K562 (cell line): ENCODE measurements around the gene PBX1. TPM values are rescaled to one million over a fixed set of nuclear protein-coding genes. Genes with fewer than 3 reads are reported as not detected.

Source experiments
- ATAC-seq: fragments of 200-7000 bp; cut with Tn5 transposase; 3 replicates; pipeline ENCODE4 v1.9.1; 2020; ENCODE audit warnings: moderate library complexity
- BruUV-seq: library from RNA; stranded (reverse); fragments of 400-500 nt; replicated peaks from 2 replicates; lab custom pipeline; 2021; lab: Mats Ljungman, UMichigan
- CTCF ChIA-PET: fragments of 300-600 bp; formaldehyde crosslinking; extraction: SDS; loops from one replicate; lab custom pipeline; 2021; ENCODE audit warnings: low intra/inter-chr PET ratio; lab: Yijun Ruan, JAX
- POLR2A ChIA-PET: fragments of 300-600, 350-650 bp; sonication (Branson Sonifier 250); formaldehyde crosslinking; extraction: SDS; loops from one replicate; lab custom pipeline; 2021; ENCODE audit warnings: antibody characterized with exemption, inconsistent platforms; lab: Yijun Ruan, JAX
- DNase-seq, 4 experiments: peaks; one replicate each; pipeline versions ENCODE4 v3.0.0 to v3.0.0-alpha.2; 2011 to 2018; ENCODE audit warnings: low spot score in 3 of 4, mixed read lengths in 3 of 4; ENCODE audit errors: extremely low read depth in 1 of 4
- FAIRE-seq: peaks from 2 replicates; lab custom pipeline; 2011; peaks lifted over from hg19 to GRCh38; lab: Jason Lieb, UNC
- H2AFZ ChIP-seq: 2 replicates; pipeline ENCODE4 v1.6.0; 2011; ENCODE audit warnings: low read depth, low read length, control low read depth, inconsistent platforms
- H3K27ac ChIP-seq: fragments of 200-600 bp; 3 replicates; pipeline ENCODE4 v1.8.0; 2011; ENCODE audit warnings: low read depth, mild to moderate bottlenecking, control low read depth, inconsistent platforms, low read length, moderate library complexity, mixed read lengths; ENCODE audit errors: extremely low read depth
- H3K27me3 ChIP-seq, 2 experiments: fragments of 300-600 bp in 1 of 2; 2 replicates in 1 of 2; 3 replicates in 1 of 2; pipeline versions ENCODE4 v1.6.0 to v1.8.0; 2011; ENCODE audit warnings: inconsistent platforms in 2 of 2, low read length in 2 of 2, mild to moderate bottlenecking in 1 of 2, mixed read lengths in 1 of 2, moderate library complexity in 1 of 2; ENCODE audit not compliant: control insufficient read depth in 2 of 2, insufficient read depth in 2 of 2
- H3K36me3 ChIP-seq: fragments of 300-600 bp; 3 replicates; pipeline ENCODE4 v1.8.0; 2011; ENCODE audit warnings: mild to moderate bottlenecking, low read length, inconsistent platforms; ENCODE audit not compliant: control insufficient read depth, insufficient read depth
- H3K4me1 ChIP-seq, 2 experiments: fragments of 200-600 bp in 1 of 2; replicated peaks in 1 of 2; 2 replicates in 1 of 2; 3 replicates in 1 of 2; pipeline versions ENCODE4 v1.5.1 to v1.8.0; 2011; ENCODE audit warnings: inconsistent platforms in 2 of 2, low read length in 2 of 2, mild to moderate bottlenecking in 1 of 2, mixed read lengths in 1 of 2, moderate library complexity in 1 of 2; ENCODE audit not compliant: control insufficient read depth in 2 of 2, insufficient read depth in 2 of 2
- H3K4me2 ChIP-seq: 2 replicates; pipeline ENCODE4 v1.6.1; 2011; ENCODE audit warnings: low read length, control low read depth, inconsistent platforms, mixed read lengths; ENCODE audit not compliant: insufficient read depth
- H3K4me3 ChIP-seq: fragments of 200-600 bp; sonication (generic), shearing (Covaris generic); 2 replicates; pipeline ENCODE4 v1.5.1; 2016; ENCODE audit warnings: control low read depth, inconsistent platforms
- H3K79me2 ChIP-seq: fragments of 200-600 bp; 3 replicates; pipeline ENCODE4 v1.8.0; 2011; ENCODE audit warnings: low read length, inconsistent platforms; ENCODE audit not compliant: control insufficient read depth, insufficient read depth
- H3K9ac ChIP-seq, 2 experiments: 2 replicates each; pipeline versions ENCODE4 v1.6.0 to v1.6.1; 2011; ENCODE audit warnings: low read depth in 2 of 2, low read length in 2 of 2, control low read depth in 1 of 2, inconsistent platforms in 1 of 2, mild to moderate bottlenecking in 1 of 2, mixed read lengths in 1 of 2; ENCODE audit not compliant: insufficient read depth in 1 of 2
- H3K9me1 ChIP-seq: one replicate; pipeline ENCODE4 v1.6.0; 2011; ENCODE audit warnings: inconsistent platforms, mild to moderate bottlenecking, low read length, moderate library complexity; ENCODE audit not compliant: control insufficient read depth, insufficient read depth
- H3K9me3 ChIP-seq: replicated peaks from 2 replicates; pipeline ENCODE4 v1.5.1; 2011; ENCODE audit warnings: low read depth, low read length, inconsistent platforms; ENCODE audit not compliant: control insufficient read depth, insufficient read depth
- H4K20me1 ChIP-seq: replicated peaks from 2 replicates; pipeline ENCODE4 v1.6.1; 2011; ENCODE audit warnings: low read length, inconsistent platforms, mixed read lengths; ENCODE audit not compliant: control insufficient read depth, insufficient read depth
- BDP1 ChIP-seq: IDR thresholded peaks from 3 replicates; pipeline ENCODE4 v1.6.1; 2011; ENCODE audit not compliant: insufficient read length, insufficient read depth
- DMBX1 ChIP-seq: fragments of 250-450 bp; sonication (Bioruptor Pico); IDR thresholded peaks from 2 replicates; pipeline ENCODE4 v1.8.0; 2022; ENCODE audit warnings: inconsistent platforms, mild to moderate bottlenecking, moderate library complexity, borderline replicate concordance
- HDGF ChIP-seq: fragments of 450-650 bp; IDR thresholded peaks from 2 replicates; pipeline ENCODE4 v1.6.1; 2016
- NR2F6 ChIP-seq: fragments of 450-650 bp; formaldehyde crosslinking; IDR thresholded peaks from 2 replicates; pipeline ENCODE4 v1.4.0; 2020; ENCODE audit warnings: mild to moderate bottlenecking
- PHTF2 ChIP-seq: fragments of 250-450 bp; sonication (Bioruptor Pico); IDR thresholded peaks from 2 replicates; pipeline ENCODE4 v1.5.0; 2021; ENCODE audit warnings: mild to moderate bottlenecking
- SIN3A ChIP-seq, 2 experiments: fragments of 150-350 bp in 1 of 2; IDR thresholded peaks; 2 replicates each; pipeline ENCODE4 v1.6.1; 2011 to 2016; ENCODE audit warnings: borderline replicate concordance in 2 of 2, low read depth in 2 of 2, low read length in 2 of 2, mild to moderate bottlenecking in 2 of 2, moderate library complexity in 2 of 2; ENCODE audit not compliant: control insufficient read depth in 1 of 2
- ZNF263 ChIP-seq: sonication (generic); formaldehyde crosslinking; IDR thresholded peaks from 2 replicates; pipeline ENCODE4 v1.8.0; 2022; ENCODE audit warnings: mild to moderate bottlenecking, missing genetic modification reagents, borderline replicate concordance
- WGBS: fragments of 100-300 bp; shearing (Covaris generic); methylation state at CpG from one replicate; pipeline ENCODE4 v1.1.6; 2016; ENCODE audit warnings: low coverage, mixed read lengths; ENCODE audit not compliant: insufficient coverage; ENCODE audit errors: missing lambda C conversion rate; 5-methylcytosine and 5-hydroxymethylcytosine counted together
- in situ Hi-C: fragments of 300-500 bp; cut with MboI; formaldehyde crosslinking; loops from 4 replicates; pipeline ENCODE4 v1.15.0; 2018; ENCODE audit warnings: inconsistent platforms, mixed read lengths
- intact Hi-C: fragments of 100-400 bp; cut with micrococcal nuclease; formaldehyde crosslinking; loops from 2 replicates; pipeline ENCODE4 v1.14.2; 2022
- polyA plus RNA-seq, 8 experiments: library from polyadenylated mRNA; depleted of rRNA in 4 of 8; stranded (reverse) in 5 of 8; unstranded in 3 of 8; fragments of >200 nt; fragmentation: Nextera tagmentation in 2 of 8; fragmentation: Illumina TruSeq in 1 of 8; extraction: Ambion mirVana in 2 of 8; extraction: Trizol in 1 of 8; gene quantifications; 2 replicates each; pipeline versions ENCODE4 v1.2.1 to v1.2.3, GENCODE V29; 2011 to 2014; ENCODE audit warnings: inconsistent platforms in 1 of 8, missing spikeins in 1 of 8
- total RNA-seq, 7 experiments: library from RNA; depleted of rRNA in 6 of 7; stranded (reverse); fragments of >200 nt in 6 of 7; fragmentation: Illumina TruSeq in 2 of 7; extraction: Trizol in 2 of 7; gene quantifications; 2 replicates each; pipeline versions ENCODE4 v1.2.1 to v1.2.3, GENCODE V29; 2011 to 2021; ENCODE audit warnings: low replicate concordance in 1 of 7
- TF ChIP-seq, protein P1 (sequence below), 2 experiments: IDR thresholded peaks in 1 of 2; conservative IDR thresholded peaks in 1 of 2; 2 replicates each; pipeline ENCODE4 v1.6.1; 2016; ENCODE audit warnings: low read depth in 2 of 2, mild to moderate bottlenecking in 1 of 2, missing compliant biosample characterization in 1 of 2, missing genetic modification characterization in 1 of 2, moderate library complexity in 1 of 2

Gene PBX1
- total and polyA plus RNA-seq, 9 of the 15 experiments (the other 6 are each of a cell fraction or from before 2014, with no cell fraction given), result 0.03 to 0.62 (median 0.17) TPM

DNA sequence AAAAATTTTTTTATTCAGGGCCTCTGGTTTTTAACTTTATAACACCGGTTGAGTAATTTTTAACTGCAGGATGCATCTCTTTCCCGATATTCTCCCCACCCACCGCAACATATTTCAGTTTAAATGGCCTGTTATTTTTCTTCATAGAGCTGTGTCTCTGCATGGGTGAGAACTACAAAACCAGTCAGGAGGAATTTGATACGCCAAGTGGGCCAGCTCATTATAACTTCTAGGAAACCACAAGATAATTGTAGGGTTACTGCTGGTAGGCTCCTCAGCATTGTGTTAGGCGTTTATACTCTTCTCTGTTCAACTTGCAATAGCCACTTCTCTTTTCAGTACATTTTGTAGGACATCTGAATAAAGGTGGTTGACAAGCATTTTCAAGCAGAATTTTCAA is 169.7 kb downstream of the PBX1 start:
- Histone ChIP-seq H3K27me3 (no peaks in the 10 kb centered on the region), H3K4me3 (no peak overlapping the region), H3K4me1 (peaks cover 0 to 7% of the 10 kb centered on the region in 2 experiments; a peak in 2 of 5 replicates), H2AFZ (no peak overlapping the region; the same call in 1 of the 2 replicates), H3K9me3 (0 out of 2 replicates have a peak, but pooled peaks cover 2% of the 10 kb centered on the region), H3K4me2 (no peak overlapping the region), H3K79me2 (no peaks in the 10 kb centered on the region), H3K27ac (no peak overlapping the region), H4K20me1 (no peaks in the 10 kb centered on the region), H3K9ac (no peak overlapping the region), H3K36me3 (no peaks in the 10 kb centered on the region), H3K9me1 (no peaks in the 10 kb centered on the region)
- 13% methylated on average over 5 of the region's 5 CpGs for WGBS
- no TSS peak for BruUV-seq
- CTCF ChIA-PET, result no interaction called here
- POLR2A ChIA-PET, result interaction anchor here (1.2 kb wide), 1 partner anchor 12 kb away, joined by 3 read pairs; no protein-coding TSS in a partner anchor
- DNase-seq (no peak), ATAC-seq (no peak), FAIRE-seq (no peak)
- in situ Hi-C loops, result no loop called here
- intact Hi-C loops, result no loop called here
- TF ChIP-seq PHTF2 (CRISPR knock-in tag), result no peak
- no peak for TF ChIP-seq SIN3A (IDR thresholded peaks at IDR 0.05; ENCODE audit: borderline replicate concordance in 2 of 2, control insufficient read depth in 1 of 2, low read depth in 2 of 2, low read length in 2 of 2)
- TF ChIP-seq, protein P1, sequence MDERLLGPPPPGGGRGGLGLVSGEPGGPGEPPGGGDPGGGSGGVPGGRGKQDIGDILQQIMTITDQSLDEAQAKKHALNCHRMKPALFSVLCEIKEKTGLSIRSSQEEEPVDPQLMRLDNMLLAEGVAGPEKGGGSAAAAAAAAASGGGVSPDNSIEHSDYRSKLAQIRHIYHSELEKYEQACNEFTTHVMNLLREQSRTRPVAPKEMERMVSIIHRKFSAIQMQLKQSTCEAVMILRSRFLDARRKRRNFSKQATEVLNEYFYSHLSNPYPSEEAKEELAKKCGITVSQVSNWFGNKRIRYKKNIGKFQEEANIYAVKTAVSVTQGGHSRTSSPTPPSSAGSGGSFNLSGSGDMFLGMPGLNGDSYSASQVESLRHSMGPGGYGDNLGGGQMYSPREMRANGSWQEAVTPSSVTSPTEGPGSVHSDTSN (CRISPR knock-in tag; IDR thresholded peaks at IDR 0.05; ENCODE audit: low read depth), result no peak
- TF ChIP-seq, protein P1 (tag; conservative IDR thresholded peaks at IDR 0.05; ENCODE audit: low read depth), result no peak
- TF ChIP-seq HDGF, result no peak
- no peak for TF ChIP-seq NR2F6
- no peak for TF ChIP-seq BDP1
- no peak for TF ChIP-seq DMBX1 (CRISPR knock-in tag)
- TF ChIP-seq ZNF263, result no peak
